HepG2 (cell line): Measurements from ENCODE around the gene CPPED1. TPM values are rescaled to one million over a fixed set of nuclear protein-coding genes. Genes with fewer than 3 reads are reported as not detected.
A peak's percentile ranks its signal among the peaks of the same experiment; 100 is the strongest.

Experiments used
- ATAC-seq: fragments of 200-7000 bp; cut with Tn5 transposase; 3 replicates; pipeline ENCODE4 v1.9.1; 2020; ENCODE audit warnings: mild to moderate bottlenecking, moderate library complexity
- BruUV-seq: library from RNA; stranded (reverse); fragments of 400-500 nt; replicated peaks from 2 replicates; lab custom pipeline; 2021; lab: Mats Ljungman, UMichigan
- CTCF ChIA-PET: fragments of 300-600 bp; formaldehyde crosslinking; extraction: SDS; loops from one replicate; lab custom pipeline; 2021; ENCODE audit warnings: low total read pairs, inconsistent platforms, low intra/inter-chr PET ratio; lab: Yijun Ruan, JAX
- POLR2A ChIA-PET: fragments of 350-600 bp; sonication (Branson Sonifier 250); formaldehyde crosslinking; loops from one replicate; lab custom pipeline; 2020; ENCODE audit warnings: antibody characterized with exemption, inconsistent platforms; lab: Yijun Ruan, JAX
- DNase-seq: peaks from one replicate; pipeline ENCODE4 v3.0.0-alpha.2; 2015; ENCODE audit warnings: low spot score
- FAIRE-seq: peaks from 3 replicates; lab custom pipeline; 2011; peaks lifted over from hg19 to GRCh38; lab: Jason Lieb, UNC
- H2AFZ ChIP-seq: one replicate; pipeline ENCODE4 v1.6.1; 2011; ENCODE audit warnings: low read length, inconsistent platforms
- H3K27ac ChIP-seq: fragments of 300-600 bp; 3 replicates; pipeline ENCODE4 v1.8.0; 2011; ENCODE audit warnings: mixed run types, mild to moderate bottlenecking, mixed read lengths, low read length, inconsistent platforms; ENCODE audit not compliant: insufficient read depth; ENCODE audit errors: extremely low read length
- H3K27me3 ChIP-seq, 2 experiments: fragments of 200-600 bp in 1 of 2; 2 replicates in 1 of 2; 3 replicates in 1 of 2; pipeline versions ENCODE4 v1.6.0 to v1.8.0; 2011; ENCODE audit warnings: low read length in 2 of 2, mild to moderate bottlenecking in 2 of 2, moderate library complexity in 2 of 2, inconsistent platforms in 1 of 2; ENCODE audit not compliant: insufficient read depth in 2 of 2, control insufficient read depth in 1 of 2
- H3K36me3 ChIP-seq, 2 experiments: fragments of 200-600 bp in 1 of 2; replicated peaks in 1 of 2; 2 replicates in 1 of 2; 3 replicates in 1 of 2; pipeline versions ENCODE4 v1.5.1 to v1.8.0; 2011; ENCODE audit warnings: low read length in 2 of 2, inconsistent platforms in 1 of 2; ENCODE audit not compliant: insufficient read depth in 2 of 2, control insufficient read depth in 1 of 2
- H3K4me1 ChIP-seq: 2 replicates; pipeline ENCODE4 v1.5.1; 2012; ENCODE audit warnings: low read length, inconsistent platforms; ENCODE audit not compliant: insufficient read depth
- H3K4me2 ChIP-seq: 2 replicates; pipeline ENCODE4 v1.6.0; 2011; ENCODE audit warnings: low read depth, low read length, inconsistent platforms
- H3K4me3 ChIP-seq, 3 experiments: fragments of 200-600 bp in 1 of 3; sonication (generic), shearing (Covaris generic) in 1 of 3; replicated peaks in 1 of 3; 2 replicates each; pipeline ENCODE4 v1.5.1; 2011 to 2016; ENCODE audit warnings: low read length in 3 of 3, inconsistent platforms in 2 of 3, low read depth in 2 of 3, mild to moderate bottlenecking in 2 of 3, control low read depth in 1 of 3, mixed read lengths in 1 of 3; ENCODE audit not compliant: insufficient read depth in 1 of 3
- H3K79me2 ChIP-seq: one replicate; pipeline ENCODE4 v1.6.1; 2011; ENCODE audit warnings: low read length, inconsistent platforms; ENCODE audit not compliant: insufficient read depth
- H3K9ac ChIP-seq: 2 replicates; pipeline ENCODE4 v1.6.0; 2011; ENCODE audit warnings: mild to moderate bottlenecking, low read depth, low read length, inconsistent platforms; ENCODE audit not compliant: insufficient read depth
- H3K9me3 ChIP-seq: 2 replicates; pipeline ENCODE4 v1.5.1; 2012; ENCODE audit warnings: mild to moderate bottlenecking, low read length
- H4K20me1 ChIP-seq: 2 replicates; pipeline ENCODE4 v1.6.0; 2011; ENCODE audit warnings: inconsistent platforms, mild to moderate bottlenecking, low read length, moderate library complexity; ENCODE audit not compliant: insufficient read depth
- CHD4 ChIP-seq: fragments of 200-600 bp; sonication (generic); IDR thresholded peaks from 2 replicates; pipeline ENCODE4 v1.7.0; 2017; ENCODE audit warnings: mild to moderate bottlenecking, low read length, borderline replicate concordance
- MED13 ChIP-seq: sonication (generic); formaldehyde crosslinking; IDR thresholded peaks from 2 replicates; pipeline ENCODE4 v1.5.0; 2020; ENCODE audit warnings: missing genetic modification reagents
- RFX5 ChIP-seq: IDR thresholded peaks from 2 replicates; pipeline ENCODE4 v1.6.1; 2011; ENCODE audit warnings: low read depth, low read length, improper control_type of control experiment
- SIN3B ChIP-seq: fragments of 150-350 bp; IDR thresholded peaks from 2 replicates; pipeline ENCODE4 v1.6.1; 2014; ENCODE audit warnings: low read length
- ZBTB33 ChIP-seq: sonication (generic); formaldehyde crosslinking; IDR thresholded peaks from 2 replicates; pipeline ENCODE4 v1.4.0; 2020; ENCODE audit warnings: missing genetic modification reagents
- ZFP36 ChIP-seq: fragments of 150-350 bp; IDR thresholded peaks from 2 replicates; pipeline ENCODE4 v1.6.1; 2018; ENCODE audit warnings: borderline replicate concordance, low read length, low read depth; ENCODE audit not compliant: partially characterized antibody
- ZGPAT ChIP-seq: IDR thresholded peaks from 2 replicates; pipeline ENCODE4 v1.6.1; 2016; ENCODE audit warnings: mild to moderate bottlenecking
- ZNF101 ChIP-seq: sonication (generic); formaldehyde crosslinking; IDR thresholded peaks from 2 replicates; pipeline ENCODE4 v1.4.0; 2020; ENCODE audit warnings: mild to moderate bottlenecking, low read depth, missing genetic modification reagents, borderline replicate concordance
- ZNF24 ChIP-seq: fragments of 450-650 bp; IDR thresholded peaks from 2 replicates; pipeline ENCODE4 v1.6.1; 2017; ENCODE audit warnings: antibody characterized with exemption, mild to moderate bottlenecking
- ZNF788 ChIP-seq: sonication (generic); formaldehyde crosslinking; IDR thresholded peaks from 2 replicates; pipeline ENCODE4 v1.5.0; 2020; ENCODE audit warnings: mild to moderate bottlenecking, missing genetic modification reagents, borderline replicate concordance
- ZNF891 ChIP-seq: sonication (generic); formaldehyde crosslinking; IDR thresholded peaks from 2 replicates; pipeline ENCODE4 v1.5.0; 2020; ENCODE audit warnings: mild to moderate bottlenecking, missing genetic modification reagents
- WGBS: methylation state at CpG from one replicate; pipeline ENCODE4 v1.1.6; 2017; ENCODE audit warnings: low lambda C conversion rate; 5-methylcytosine and 5-hydroxymethylcytosine counted together
- in situ Hi-C: cut with HindIII; loops from 2 replicates; pipeline ENCODE4 v1.10.0; 2017; ENCODE audit warnings: low pct_unique_long_range_greater_than_20kb; ENCODE audit not compliant: extremely low pct_ligation_motif_present
- intact Hi-C: fragments of 100-400 bp; cut with micrococcal nuclease; formaldehyde crosslinking; loops from one replicate; pipeline ENCODE4 v1.10.0; 2022; ENCODE audit not compliant: unreplicated experiment
- polyA plus RNA-seq, 8 experiments: library from polyadenylated mRNA; depleted of rRNA in 3 of 8; stranded (reverse) in 7 of 8; unstranded in 1 of 8; fragments of >200 nt; fragmentation: Illumina TruSeq in 4 of 8; extraction: Trizol in 4 of 8; gene quantifications; 2 replicates each; pipeline versions ENCODE4 v1.2.1 to v1.2.3, GENCODE V29; 2011 to 2016; ENCODE audit warnings: low read depth in 4 of 8, missing spikeins in 1 of 8, mixed read lengths in 1 of 8; ENCODE audit not compliant: insufficient read depth in 1 of 8
- total RNA-seq, 5 experiments: library from RNA; depleted of rRNA; stranded (reverse); fragments of >200 nt; fragmentation: Illumina TruSeq; extraction: Trizol; gene quantifications; 2 replicates each; pipeline ENCODE4 v1.2.3, GENCODE V29; 2016; ENCODE audit warnings: low read depth in 1 of 5
- TF ChIP-seq, protein P1 (sequence below): sonication (generic); formaldehyde crosslinking; IDR thresholded peaks from 2 replicates; pipeline ENCODE4 v1.5.1; 2020; ENCODE audit warnings: mild to moderate bottlenecking, missing genetic modification reagents, moderate library complexity
- TF ChIP-seq, protein P2 (sequence below): sonication (generic); formaldehyde crosslinking; IDR thresholded peaks from 2 replicates; pipeline ENCODE4; 2020; ENCODE audit warnings: missing genetic modification reagents, mild to moderate bottlenecking, borderline replicate concordance

The CPPED1 gene
- total and polyA plus RNA-seq, 2 of the 13 experiments (the other 11 are each of a cell fraction or from before 2014, with no cell fraction given): 66.6 to 71.3 TPM

DNA sequence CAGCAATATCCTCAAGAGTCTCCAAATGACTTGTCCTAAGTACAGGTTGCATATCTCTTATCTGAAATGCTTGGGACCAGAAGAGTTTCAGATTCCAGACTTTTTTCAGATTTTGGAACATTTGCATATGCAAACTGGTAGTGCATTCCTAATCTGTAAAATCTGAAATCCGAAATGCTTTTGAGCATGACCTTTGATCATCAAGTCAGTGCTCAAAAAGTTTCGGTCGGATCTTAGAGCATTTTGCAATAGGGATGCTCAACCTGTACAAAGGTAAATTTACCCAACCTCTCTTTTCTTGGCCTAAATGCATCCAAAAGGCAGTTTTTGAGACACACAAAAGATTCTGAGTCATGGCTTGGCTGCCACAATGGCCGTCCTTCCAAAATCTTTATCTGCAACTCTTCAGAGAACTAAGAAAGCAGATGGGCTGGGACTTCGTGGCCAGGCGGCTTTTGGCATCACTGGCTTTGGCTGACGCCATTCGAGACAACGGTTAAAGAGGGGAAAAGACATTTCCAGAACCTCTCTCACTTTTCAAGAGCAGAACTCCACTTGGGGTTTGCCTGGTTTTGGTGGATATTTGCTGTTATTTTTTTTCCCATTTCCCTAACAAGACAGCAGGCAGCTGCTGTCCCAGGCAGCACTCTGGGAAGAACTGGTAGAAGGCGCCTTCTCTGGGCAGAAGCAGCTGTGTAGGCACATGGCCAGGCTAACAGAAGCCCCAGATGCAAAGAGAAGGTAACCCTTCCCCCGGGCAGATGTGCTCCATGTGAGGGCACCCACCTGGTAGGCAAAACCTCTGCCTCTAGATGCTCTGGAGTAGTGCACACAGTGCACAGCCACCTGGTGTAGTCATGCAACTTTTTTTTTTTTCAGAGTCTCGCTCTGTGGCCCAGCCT, 8.9 kb downstream of the CPPED1 start:
- TF ChIP-seq ZNF891 (CRISPR knock-in tag) (peak; percentile 25; the same call in 1 of the 2 replicates), ZFP36 (no peak), ZNF24 (no peak), SIN3B (no peak), ZNF101 (CRISPR knock-in tag) (no peak), MED13 (CRISPR knock-in tag) (0 out of 2 replicates have a peak, but pooled peaks have one; percentile 23), ZNF788 (CRISPR knock-in tag) (no peak), ZGPAT (CRISPR knock-in tag) (no peak), RFX5 (no peak), ZBTB33 (CRISPR knock-in tag) (peak; percentile 28; the same call in 1 of the 2 replicates), CHD4 (no peak)
- TF ChIP-seq, protein P1, sequence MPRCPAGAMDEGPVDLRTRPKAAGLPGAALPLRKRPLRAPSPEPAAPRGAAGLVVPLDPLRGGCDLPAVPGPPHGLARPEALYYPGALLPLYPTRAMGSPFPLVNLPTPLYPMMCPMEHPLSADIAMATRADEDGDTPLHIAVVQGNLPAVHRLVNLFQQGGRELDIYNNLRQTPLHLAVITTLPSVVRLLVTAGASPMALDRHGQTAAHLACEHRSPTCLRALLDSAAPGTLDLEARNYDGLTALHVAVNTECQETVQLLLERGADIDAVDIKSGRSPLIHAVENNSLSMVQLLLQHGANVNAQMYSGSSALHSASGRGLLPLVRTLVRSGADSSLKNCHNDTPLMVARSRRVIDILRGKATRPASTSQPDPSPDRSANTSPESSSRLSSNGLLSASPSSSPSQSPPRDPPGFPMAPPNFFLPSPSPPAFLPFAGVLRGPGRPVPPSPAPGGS (CRISPR knock-in tag): 0 out of 2 replicates have a peak, but pooled peaks have one; percentile 42
- TF ChIP-seq, protein P2, sequence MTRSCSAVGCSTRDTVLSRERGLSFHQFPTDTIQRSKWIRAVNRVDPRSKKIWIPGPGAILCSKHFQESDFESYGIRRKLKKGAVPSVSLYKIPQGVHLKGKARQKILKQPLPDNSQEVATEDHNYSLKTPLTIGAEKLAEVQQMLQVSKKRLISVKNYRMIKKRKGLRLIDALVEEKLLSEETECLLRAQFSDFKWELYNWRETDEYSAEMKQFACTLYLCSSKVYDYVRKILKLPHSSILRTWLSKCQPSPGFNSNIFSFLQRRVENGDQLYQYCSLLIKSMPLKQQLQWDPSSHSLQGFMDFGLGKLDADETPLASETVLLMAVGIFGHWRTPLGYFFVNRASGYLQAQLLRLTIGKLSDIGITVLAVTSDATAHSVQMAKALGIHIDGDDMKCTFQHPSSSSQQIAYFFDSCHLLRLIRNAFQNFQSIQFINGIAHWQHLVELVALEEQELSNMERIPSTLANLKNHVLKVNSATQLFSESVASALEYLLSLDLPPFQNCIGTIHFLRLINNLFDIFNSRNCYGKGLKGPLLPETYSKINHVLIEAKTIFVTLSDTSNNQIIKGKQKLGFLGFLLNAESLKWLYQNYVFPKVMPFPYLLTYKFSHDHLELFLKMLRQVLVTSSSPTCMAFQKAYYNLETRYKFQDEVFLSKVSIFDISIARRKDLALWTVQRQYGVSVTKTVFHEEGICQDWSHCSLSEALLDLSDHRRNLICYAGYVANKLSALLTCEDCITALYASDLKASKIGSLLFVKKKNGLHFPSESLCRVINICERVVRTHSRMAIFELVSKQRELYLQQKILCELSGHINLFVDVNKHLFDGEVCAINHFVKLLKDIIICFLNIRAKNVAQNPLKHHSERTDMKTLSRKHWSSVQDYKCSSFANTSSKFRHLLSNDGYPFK (CRISPR knock-in tag): 0 out of 2 replicates have a peak, but pooled peaks have one; percentile 20
- Histone ChIP-seq H3K4me3 (no peak overlapping the region), H3K9me3 (no peaks in the 10 kb centered on the region), H3K27me3 (no peaks in the 10 kb centered on the region), H3K27ac (no peak overlapping the region), H3K79me2 (peaks cover 93% of the 10 kb centered on the region), H3K4me1 (peaks cover 48% of the 10 kb centered on the region), H2AFZ (no peak overlapping the region), H3K36me3 (peaks cover 9 to 28% of the 10 kb centered on the region in 2 experiments), H3K9ac (no peak overlapping the region), H4K20me1 (peaks cover 12% of the 10 kb centered on the region; the same call in 1 of the 2 replicates), H3K4me2 (no peak overlapping the region)
- ATAC-seq (peak; percentile 31; the same call in 2 of the 3 replicates), DNase-seq (no peak), FAIRE-seq (no peak)
- CTCF ChIA-PET: no interaction called here
- in situ Hi-C loops (no loop called here), intact Hi-C loops (no loop called here)
- no TSS peak for BruUV-seq
- POLR2A ChIA-PET: interaction anchor here (1.2 kb wide), 1 partner anchor 8 kb away, joined by 3 read pairs; no protein-coding TSS in a partner anchor
- whole genome bisulfite sequencing: 87% methylated on average over 12 of the region's 12 CpGs
